ENCODE results near the gene DRD4.

DRD4 gene

DNA sequence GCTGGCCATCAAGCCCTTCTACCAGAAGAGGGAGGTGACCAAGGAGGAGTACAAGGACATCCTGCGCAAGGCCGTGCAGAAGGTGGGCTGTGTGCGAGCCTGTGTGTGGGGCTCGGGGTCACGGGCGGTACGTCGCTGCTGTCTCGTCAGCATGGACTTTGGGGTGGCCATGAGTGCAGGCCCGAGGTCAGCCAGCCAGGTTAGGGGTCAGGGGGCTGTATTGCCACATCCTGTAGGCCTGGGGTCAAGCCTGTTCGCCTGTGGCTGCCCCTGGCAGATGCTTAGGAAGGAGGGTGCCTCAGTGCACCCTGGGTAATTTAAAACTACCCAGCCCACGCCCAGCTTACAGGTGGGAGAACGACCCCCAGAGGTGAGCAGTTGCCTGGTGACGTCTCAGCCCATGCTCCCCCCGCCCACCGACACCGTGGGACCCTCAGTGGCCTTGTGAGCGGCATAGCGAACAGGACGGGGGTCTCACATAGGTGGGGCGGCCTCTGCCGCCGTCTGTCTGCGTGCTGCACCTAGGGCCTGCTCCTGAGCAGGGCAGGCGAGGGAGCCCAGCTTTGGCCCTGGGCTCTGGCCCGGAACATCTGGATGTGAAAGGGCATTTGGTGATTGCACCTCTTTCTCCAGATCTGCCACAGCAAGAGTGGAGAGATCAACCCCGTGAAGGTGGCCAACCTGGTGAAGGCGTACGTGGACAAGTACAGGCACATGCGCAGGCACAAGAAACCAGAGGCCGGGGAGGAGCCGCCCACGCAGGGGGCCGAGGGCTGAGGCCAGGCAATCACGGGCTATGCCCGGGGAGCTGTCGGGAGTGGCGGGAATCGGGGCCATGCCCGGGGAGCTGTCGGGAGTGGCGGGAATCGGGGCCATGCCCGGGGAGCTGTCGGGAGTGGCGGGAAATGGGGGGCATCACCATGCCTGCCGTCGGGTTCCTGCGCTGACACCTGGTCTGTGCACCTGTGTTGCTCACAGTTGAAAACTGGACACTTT, 25.8 kb upstream of the DRD4 start:
- no peak for DNase-seq

DNA sequence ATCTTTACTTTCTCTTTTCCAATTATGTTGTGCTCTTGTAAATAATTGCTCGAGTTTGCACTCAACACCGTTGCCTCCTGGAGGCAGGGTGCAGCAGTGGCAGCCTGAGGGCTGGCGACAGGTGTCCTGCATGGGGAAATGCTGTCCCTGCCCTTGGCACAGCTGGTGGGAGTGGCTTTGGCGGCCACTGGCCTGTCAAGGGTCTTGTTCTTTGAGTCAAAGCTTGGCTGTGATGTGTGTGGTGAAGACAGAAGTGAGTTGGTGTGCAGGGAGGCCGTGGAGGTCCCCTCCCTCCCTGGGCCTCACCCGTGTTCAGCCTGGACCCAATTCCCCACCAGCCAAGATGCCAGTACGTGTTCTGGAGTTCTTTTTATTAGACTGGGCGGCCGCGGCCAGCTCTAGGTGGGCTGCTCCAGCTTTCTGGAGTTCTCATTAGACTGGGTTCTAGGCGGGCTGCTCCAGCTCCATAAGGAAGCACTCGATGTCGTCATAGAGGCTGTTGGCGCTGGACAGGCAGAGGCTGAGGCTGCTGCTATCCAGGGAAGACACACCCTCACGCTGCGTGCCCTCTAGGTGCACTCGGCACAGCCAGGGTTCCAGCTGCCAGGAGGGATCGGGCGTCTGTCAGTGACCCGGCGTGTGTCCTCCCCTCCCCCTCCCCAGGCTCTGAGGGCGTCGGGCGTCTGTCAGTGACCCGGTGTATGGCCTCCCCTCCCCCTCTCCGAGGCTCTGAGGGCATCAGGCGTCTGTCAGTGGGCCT, 24.7 kb upstream of the DRD4 start:
- DNase-seq, result no peak

GRCh38 chr11:612961-613300, 24.1 kb upstream of the DRD4 start:
- DNase-seq, result no peak

- no peak for DNase-seq
Observed at GRCh38 chr11:613369-613968, 23.6 kb upstream of the DRD4 start.

DNA sequence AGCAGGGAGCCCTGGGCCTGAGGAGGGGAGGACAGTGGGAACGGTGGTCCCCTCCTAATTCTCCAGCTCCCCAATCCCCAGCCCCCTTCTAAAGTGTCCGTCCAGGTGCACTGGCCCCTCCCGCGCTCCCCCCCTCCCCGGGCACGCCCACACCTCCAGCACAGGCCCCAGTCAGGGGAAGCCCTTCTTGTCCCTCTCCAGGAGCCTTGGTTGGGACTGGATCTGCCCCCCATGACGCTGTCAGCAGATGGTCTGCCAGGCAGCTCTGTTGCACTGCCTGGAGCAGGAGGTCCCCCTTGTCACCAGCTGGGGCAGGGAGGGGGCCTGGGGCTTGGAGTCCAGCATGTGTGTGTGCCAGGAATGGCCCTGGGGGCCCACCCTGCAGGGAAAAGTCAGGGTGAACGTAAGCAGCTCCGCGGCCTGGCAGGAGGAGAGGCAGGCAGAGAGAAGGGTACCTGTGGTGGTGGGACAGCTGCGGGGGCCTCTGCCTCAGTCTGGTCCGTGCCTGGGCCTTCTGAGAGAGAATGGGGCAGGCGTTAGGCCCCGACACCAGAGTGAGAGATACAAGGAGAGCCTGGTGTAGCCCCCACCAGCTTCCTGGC, 22.9 kb upstream of the DRD4 start:
- no peak for DNase-seq

DNA sequence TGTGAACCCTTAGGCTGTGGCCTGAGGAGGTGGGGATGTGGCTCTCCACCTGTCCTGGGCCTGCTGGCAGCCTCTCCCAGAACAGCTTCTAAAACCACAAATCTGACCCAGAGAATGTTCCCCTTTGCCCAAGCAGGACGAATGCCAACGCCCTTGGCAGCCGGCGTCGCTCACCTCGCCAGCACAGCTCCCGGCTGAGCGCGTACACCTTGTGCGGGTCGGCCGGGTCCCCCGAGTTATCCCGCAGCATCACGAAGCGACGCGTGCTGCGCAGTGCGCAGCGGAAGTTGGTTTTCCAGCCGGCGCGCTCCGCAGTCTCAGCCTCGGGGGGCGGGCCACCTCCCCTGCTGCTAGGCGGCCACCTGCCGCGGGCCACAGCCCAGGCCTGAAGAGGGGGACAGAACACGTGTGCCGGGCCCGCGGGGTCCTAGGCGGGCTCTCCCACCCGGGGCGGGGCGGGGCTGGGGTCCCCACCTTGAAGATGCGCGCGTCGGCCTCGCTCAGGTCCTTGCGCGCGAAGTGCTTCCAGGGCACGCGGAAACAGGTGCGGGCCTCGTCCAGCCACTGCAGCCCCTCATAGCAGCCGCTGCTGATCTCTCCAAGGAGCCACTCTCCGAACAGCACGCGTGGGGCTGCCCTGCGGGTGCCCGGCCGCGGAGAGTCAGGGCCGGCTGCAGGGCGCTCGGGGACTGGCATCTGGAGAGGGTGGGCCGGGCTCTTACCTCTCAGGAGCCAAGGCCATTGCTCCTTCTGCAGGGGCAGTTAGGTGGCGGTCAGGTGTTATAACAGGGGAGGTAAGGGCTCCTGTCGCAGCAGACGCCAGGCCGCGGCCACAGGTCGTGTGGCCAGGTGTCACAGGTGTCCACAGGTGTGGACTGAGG, 22.2 kb upstream of the DRD4 start:
- DNase-seq, result no peak

DNA sequence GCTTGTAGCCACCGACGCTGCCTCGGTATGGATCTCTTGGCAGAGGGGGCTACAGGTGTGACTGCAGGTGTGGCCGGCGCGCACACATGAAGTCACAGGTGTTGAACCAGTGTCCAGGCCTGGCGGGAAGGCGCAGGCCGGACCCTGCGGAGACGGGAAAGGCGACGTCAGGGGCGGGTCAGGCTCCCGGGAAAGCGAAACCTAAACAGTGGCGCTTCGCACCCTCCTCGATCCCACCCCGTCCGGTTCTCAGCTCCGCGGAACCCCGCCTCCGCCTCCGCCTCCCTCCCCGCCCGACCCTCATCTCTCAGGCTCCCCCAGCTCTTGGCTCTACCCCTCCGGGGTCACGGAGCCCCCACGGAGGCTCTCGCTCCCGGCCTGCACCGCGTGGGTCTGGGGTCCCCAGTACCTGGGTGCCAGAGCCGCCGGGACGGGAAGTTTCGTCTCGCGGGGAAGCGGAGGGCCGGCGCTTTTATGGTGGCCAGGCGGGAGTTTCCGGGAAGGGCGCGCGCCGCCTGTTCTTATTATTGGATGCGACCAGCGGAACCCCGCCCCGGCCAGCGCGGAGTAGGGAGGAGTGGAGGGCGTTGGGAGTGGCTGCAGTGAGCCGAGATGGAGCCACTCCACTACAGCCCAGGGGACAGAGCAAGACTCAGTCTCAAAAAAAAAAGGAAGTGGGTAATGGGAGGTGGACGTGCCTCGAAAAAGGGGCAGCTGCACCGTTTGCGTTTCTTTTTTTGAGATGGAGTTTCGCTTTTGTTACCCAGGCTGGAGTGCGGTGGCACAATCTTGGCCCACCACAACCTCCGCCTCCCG, 21.4 kb upstream of the DRD4 start, which contains the start of gene IRF7:
IRF7 (minus strand) TSS at position 447 of the 816 bp plus-strand sequence. CDS start 586 bp downstream, outside the sequence.
- DNase-seq, result peak; percentile 75

- DNase-seq, result peak; percentile 0
Observed at GRCh38 chr11:616320-617198, 20.5 kb upstream of the DRD4 start.

DNA sequence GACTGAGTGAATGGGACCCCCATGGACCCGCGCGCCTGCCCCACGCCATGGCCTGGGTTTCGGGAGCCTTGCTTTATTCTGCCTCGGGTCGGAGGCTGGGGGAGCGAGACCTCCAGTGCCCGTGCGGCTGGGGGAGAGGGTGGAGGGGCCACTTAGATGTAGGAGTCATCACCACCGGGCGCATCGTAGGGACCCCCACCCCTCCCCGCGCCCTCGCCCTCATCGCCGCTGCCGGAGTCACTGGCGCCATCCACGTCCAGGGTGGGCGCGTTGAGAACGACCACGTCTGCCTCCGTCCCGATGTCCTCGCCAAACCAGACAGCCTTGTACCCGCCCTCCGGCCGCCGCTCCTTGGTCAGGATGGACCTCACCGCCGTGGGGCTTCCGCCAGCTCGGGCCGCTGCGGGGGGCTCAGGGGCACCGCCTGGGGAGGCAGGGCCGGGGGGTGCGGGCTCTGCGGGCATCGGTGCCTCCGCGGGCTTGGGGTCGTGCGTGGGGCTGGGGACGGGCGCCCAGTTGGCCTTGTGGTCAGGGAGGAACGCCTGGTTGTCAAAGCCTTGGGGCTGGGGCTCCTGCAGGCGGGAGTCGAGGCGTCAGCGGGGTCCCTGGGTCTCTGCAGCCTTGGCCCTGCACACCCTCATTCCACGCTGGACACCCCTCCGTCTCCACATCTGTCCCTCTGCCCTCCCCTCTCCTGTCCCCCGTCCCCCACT, 19.7 kb upstream of the DRD4 start:
- DNase-seq, result no peak

- no peak for DNase-seq
Observed at GRCh38 chr11:617912-618682, 19.0 kb upstream of the DRD4 start.

GRCh38 chr11:618856-619627, 18.0 kb upstream of the DRD4 start:
- DNase-seq, result no peak

GRCh38 chr11:619628-620050, 17.4 kb upstream of the DRD4 start:
- no peak for DNase-seq

DNA sequence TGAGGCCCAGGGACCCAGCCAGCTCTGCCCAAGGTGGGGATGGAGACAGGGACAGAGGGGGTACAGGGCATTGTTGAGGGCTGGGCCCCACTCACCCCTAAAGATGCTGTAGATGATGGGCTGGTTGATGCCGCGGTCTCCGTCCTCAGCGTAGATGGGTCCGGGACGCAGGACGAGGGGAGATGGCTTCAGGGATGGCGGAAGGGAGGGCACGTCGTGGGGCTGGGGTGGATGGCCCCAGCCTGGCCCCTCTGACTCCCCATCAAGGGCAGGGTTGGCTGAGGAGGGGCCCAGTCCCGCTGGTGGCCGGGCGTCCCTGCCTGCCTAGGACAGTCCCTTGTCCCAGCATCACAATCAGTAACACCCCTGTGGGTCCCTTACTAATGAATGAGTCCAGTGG, 16.9 kb upstream of the DRD4 start:
- no peak for DNase-seq

GRCh38 chr11:620935-621814, 15.9 kb upstream of the DRD4 start:
- no peak for DNase-seq

- no peak for DNase-seq
Observed at GRCh38 chr11:621838-622237, 15.2 kb upstream of the DRD4 start.

DNA sequence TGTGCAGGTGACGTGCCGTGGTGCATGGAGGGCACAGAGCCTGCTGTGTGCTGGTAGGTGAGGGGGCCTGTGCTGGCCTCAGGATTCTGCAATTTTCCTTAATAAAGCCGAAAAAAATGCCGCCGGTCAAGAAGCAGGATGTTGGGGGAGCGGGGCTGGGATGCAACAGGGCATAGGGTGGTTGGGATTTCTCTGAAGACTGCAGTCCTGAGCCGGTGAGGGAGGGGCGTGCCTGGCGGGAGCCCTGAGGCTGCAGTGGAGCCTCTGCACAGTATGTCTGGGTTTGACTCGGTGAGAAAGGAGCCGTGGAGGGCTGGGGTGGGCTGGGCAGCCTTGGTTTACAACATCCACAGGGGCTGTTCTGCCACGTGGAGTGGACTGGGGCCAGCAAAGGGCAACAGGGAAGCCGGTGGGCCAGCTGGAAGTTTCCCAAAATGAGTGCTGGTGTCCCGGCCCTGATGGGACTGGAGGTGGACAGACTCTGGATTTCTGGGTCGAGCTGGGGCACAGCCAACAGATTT, 13.7 kb upstream of the DRD4 start:
- no peak for DNase-seq
